IMR-90 (cell line): ENCODE measurements around the gene STAT5A.

ENCODE experiments used
- BHLHE40 ChIP-seq: fragments of 150-350 bp; IDR thresholded peaks from 2 replicates; pipeline ENCODE4 v1.6.1; 2016; ENCODE audit warnings: mild to moderate bottlenecking, low read depth, low read length
- CEBPB ChIP-seq: IDR thresholded peaks from 2 replicates; pipeline ENCODE4 v1.6.1; 2012; ENCODE audit warnings: low read depth, low read length, improper control_type of control experiment
- CTCF ChIP-seq: conservative IDR thresholded peaks from 2 replicates; pipeline ENCODE4 v1.5.1; 2012; ENCODE audit warnings: mild to moderate bottlenecking, low read depth, low read length, improper control_type of control experiment
- MAFK ChIP-seq: IDR thresholded peaks from 2 replicates; pipeline ENCODE4 v1.6.1; 2012; ENCODE audit warnings: low read depth, low read length, improper control_type of control experiment
- MXI1 ChIP-seq: IDR thresholded peaks from 2 replicates; pipeline ENCODE4 v1.6.1; 2012; ENCODE audit warnings: low read depth, mild to moderate bottlenecking, low read length, moderate library complexity, borderline replicate concordance
- POLR2A ChIP-seq: IDR thresholded peaks from 2 replicates; pipeline ENCODE4 v1.6.1; 2012; ENCODE audit warnings: mild to moderate bottlenecking, low read depth, low read length
- RAD21 ChIP-seq: IDR thresholded peaks from 2 replicates; pipeline ENCODE4 v1.6.1; 2012; ENCODE audit warnings: low read length, improper control_type of control experiment
- RFX5 ChIP-seq: IDR thresholded peaks from 2 replicates; pipeline ENCODE4 v1.8.0; 2012; ENCODE audit warnings: low read depth, mild to moderate bottlenecking, low read length, moderate library complexity
- SMC3 ChIP-seq: fragments of 150-350 bp; IDR thresholded peaks from 2 replicates; pipeline ENCODE4 v1.6.1; 2016; ENCODE audit warnings: low read depth, mild to moderate bottlenecking, antibody characterized with exemption, low read length, moderate library complexity
- USF2 ChIP-seq: fragments of 150-350 bp; IDR thresholded peaks from 2 replicates; pipeline ENCODE4 v1.6.1; 2017; ENCODE audit warnings: mild to moderate bottlenecking, antibody characterized with exemption, low read length, low read depth

GRCh38 chr17:42274812-42275526 is 13.3 kb upstream of the STAT5A start:
- TF ChIP-seq CTCF: no peak
- no peak for TF ChIP-seq POLR2A
- TF ChIP-seq RAD21: no peak
- no peak for TF ChIP-seq CEBPB
- no peak for TF ChIP-seq MAFK
- no peak for TF ChIP-seq USF2
- TF ChIP-seq BHLHE40: no peak
- TF ChIP-seq RFX5: no peak
- TF ChIP-seq MXI1: no peak
- TF ChIP-seq SMC3: no peak
